ENCODE results near the gene NEUROG1.
"Not testable (repeated sequence)": the region's sequence is repeated elsewhere in the genome, so short reads cannot be mapped to it uniquely, and the experiment has no call there.

The NEUROG1 gene

GRCh38 chr5:135497971-135498636 lies 37.7 kb downstream of the NEUROG1 start:
- H3K4me3 ChIP-seq (replicated peaks; ENCODE audit: low read depth, low read length): no peak overlapping the region
- DNase-seq (ENCODE audit: extremely low read depth, low read depth): no peak
- no peak for TF ChIP-seq CTCF (IDR thresholded peaks at IDR 0.05; ENCODE audit: low read depth, low read length, missing control alignments)

GRCh38 chr5:135495531-135495930 lies 40.2 kb downstream of the NEUROG1 start:
- DNase-seq (ENCODE audit: extremely low read depth, low read depth); H3K4me3 ChIP-seq (replicated peaks; ENCODE audit: low read depth, low read length): not testable (repeated sequence)

- DNase-seq (ENCODE audit: extremely low read depth, low read depth): no peak
- H3K4me3 ChIP-seq (replicated peaks; ENCODE audit: low read depth, low read length): no peak overlapping the region
- TF ChIP-seq CTCF (IDR thresholded peaks at IDR 0.05; ENCODE audit: low read depth, low read length, missing control alignments): no peak
Measured at GRCh38 chr5:135494196-135494595, 41.6 kb downstream of the NEUROG1 start.

- TF ChIP-seq CTCF (IDR thresholded peaks at IDR 0.05; ENCODE audit: low read depth, low read length, missing control alignments): no peak
- peak; percentile 33 for DNase-seq (ENCODE audit: extremely low read depth, low read depth)
- no peak overlapping the region for H3K4me3 ChIP-seq (replicated peaks; ENCODE audit: low read depth, low read length)
Measured at GRCh38 chr5:135493406-135494180, 42.2 kb downstream of the NEUROG1 start.

- no peak for TF ChIP-seq CTCF (IDR thresholded peaks at IDR 0.05; ENCODE audit: low read depth, low read length, missing control alignments)
- no peak for DNase-seq (ENCODE audit: extremely low read depth, low read depth)
- H3K4me3 ChIP-seq (replicated peaks; ENCODE audit: low read depth, low read length): no peak overlapping the region
Measured at GRCh38 chr5:135492319-135492626, 43.5 kb downstream of the NEUROG1 start.

- no peak for TF ChIP-seq CTCF (IDR thresholded peaks at IDR 0.05; ENCODE audit: low read depth, low read length, missing control alignments)
- H3K4me3 ChIP-seq (replicated peaks; ENCODE audit: low read depth, low read length): no peak overlapping the region
- no peak for DNase-seq (ENCODE audit: extremely low read depth, low read depth)
Measured at GRCh38 chr5:135491552-135492318, 44.0 kb downstream of the NEUROG1 start.

GRCh38 chr5:135491038-135491551 lies 44.7 kb downstream of the NEUROG1 start:
- no peak overlapping the region for H3K4me3 ChIP-seq (replicated peaks; ENCODE audit: low read depth, low read length)
- no peak for TF ChIP-seq CTCF (IDR thresholded peaks at IDR 0.05; ENCODE audit: low read depth, low read length, missing control alignments)
- DNase-seq (ENCODE audit: extremely low read depth, low read depth): no peak
